GM23338 (cell line): Measurements from ENCODE around the gene RNU6-7. TPM values are rescaled to one million over a fixed set of nuclear protein-coding genes. Genes with fewer than 3 reads are reported as not detected.

Source experiments
- ATAC-seq: fragments of 200-7000 bp; cut with Tn5 transposase; 3 replicates; pipeline ENCODE4 v1.9.1; 2020
- DNase-seq: peaks from one replicate; pipeline ENCODE4 v3.0.0-alpha.2; 2015; ENCODE audit warnings: low spot score
- H2AFZ ChIP-seq: fragments of 200-600 bp; sonication (generic); 2 replicates; pipeline ENCODE4 v1.8.0; 2016; ENCODE audit warnings: antibody characterized with exemption, mild to moderate bottlenecking, moderate library complexity
- H3F3A ChIP-seq: fragments of 200-600 bp; sonication (generic); replicated peaks from 2 replicates; pipeline ENCODE4 v1.8.0; 2017; ENCODE audit warnings: antibody characterized with exemption, mixed run types, low read depth
- H3K27ac ChIP-seq: fragments of 200-600 bp; sonication (generic); 2 replicates; pipeline ENCODE4 v1.6.1; 2016; ENCODE audit warnings: low read depth
- H3K27me3 ChIP-seq: fragments of 200-600 bp; sonication (generic); 2 replicates; pipeline ENCODE4 v1.8.0; 2016; ENCODE audit warnings: mild to moderate bottlenecking, mixed run types, moderate library complexity; ENCODE audit not compliant: insufficient read depth
- H3K36me3 ChIP-seq: fragments of 200-600 bp; sonication (generic); 2 replicates; pipeline ENCODE4 v1.8.0; 2016; ENCODE audit warnings: mild to moderate bottlenecking; ENCODE audit not compliant: insufficient read depth
- H3K4me1 ChIP-seq: fragments of 200-600 bp; sonication (generic); 2 replicates; pipeline ENCODE4 v1.8.0; 2016; ENCODE audit warnings: mild to moderate bottlenecking, moderate library complexity; ENCODE audit not compliant: insufficient read depth
- H3K4me2 ChIP-seq: fragments of 200-600 bp; sonication (generic); 2 replicates; pipeline ENCODE4 v1.7.1; 2017; ENCODE audit warnings: mixed run types
- H3K4me3 ChIP-seq: fragments of 200-600 bp; sonication (generic); 2 replicates; pipeline ENCODE4 v1.6.1; 2016; ENCODE audit warnings: mixed run types
- H3K79me2 ChIP-seq: fragments of 200-600 bp; sonication (generic); replicated peaks from 2 replicates; pipeline ENCODE4 v1.8.0; 2017; ENCODE audit warnings: mild to moderate bottlenecking; ENCODE audit not compliant: insufficient read depth
- H3K9me2 ChIP-seq: fragments of 200-600 bp; sonication (generic); 2 replicates; pipeline ENCODE4 v1.8.0; 2017; ENCODE audit not compliant: insufficient read depth
- H4K20me1 ChIP-seq: fragments of 200-600 bp; sonication (generic); replicated peaks from 2 replicates; pipeline ENCODE4 v1.8.0; 2017; ENCODE audit warnings: mild to moderate bottlenecking; ENCODE audit not compliant: insufficient read depth
- H3K27ac Mint-ChIP-seq: 2 replicates; pipeline ENCODE4 v1.8.0; 2020; ENCODE audit warnings: inconsistent platforms, mild to moderate bottlenecking, moderate library complexity, mixed read lengths
- H3K27me3 Mint-ChIP-seq: 3 replicates; pipeline ENCODE4 v1.8.0; 2022; ENCODE audit warnings: low read depth, mild to moderate bottlenecking, moderate library complexity, mixed read lengths, inconsistent platforms; ENCODE audit not compliant: insufficient read depth, poor library complexity
- H3K36me3 Mint-ChIP-seq: 3 replicates; pipeline ENCODE4 v1.8.0; 2021; ENCODE audit warnings: low read depth, mild to moderate bottlenecking, inconsistent platforms, moderate library complexity, mixed read lengths
- H3K4me1 Mint-ChIP-seq: 3 replicates; pipeline ENCODE4 v1.8.0; 2020; ENCODE audit warnings: mild to moderate bottlenecking, inconsistent platforms, mixed read lengths
- H3K4me3 Mint-ChIP-seq: 3 replicates; pipeline ENCODE4 v1.8.0; 2021; ENCODE audit warnings: moderate library complexity, mild to moderate bottlenecking, inconsistent platforms, mixed read lengths
- H3K9me3 Mint-ChIP-seq: 3 replicates; pipeline ENCODE4 v1.8.0; 2020; ENCODE audit warnings: moderate library complexity, mild to moderate bottlenecking, inconsistent platforms, mixed read lengths
- CREB1 ChIP-seq: fragments of 250-450 bp; sonication (Bioruptor Pico); IDR thresholded peaks from 2 replicates; pipeline ENCODE4 v1.5.0; 2020; ENCODE audit warnings: low read depth, mild to moderate bottlenecking, moderate library complexity
- EZH2 ChIP-seq: fragments of 200-600 bp; sonication (generic); IDR thresholded peaks from one replicate; pipeline ENCODE4 v1.8.0; 2017; ENCODE audit warnings: antibody characterized with exemption, mild to moderate bottlenecking, low read depth; ENCODE audit not compliant: unreplicated experiment
- EZH2phosphoT487 ChIP-seq: fragments of 200-600 bp; sonication (generic); IDR thresholded peaks from one replicate; pipeline ENCODE4 v1.8.1; 2018; ENCODE audit warnings: antibody characterized with exemption; ENCODE audit not compliant: unreplicated experiment
- JUNB ChIP-seq: IDR thresholded peaks from one replicate; pipeline ENCODE4 v1.6.1; 2016; ENCODE audit warnings: antibody characterized with exemption; ENCODE audit not compliant: unreplicated experiment
- NANOG ChIP-seq: IDR thresholded peaks from 2 replicates; pipeline ENCODE4 v1.6.1; 2016; ENCODE audit warnings: antibody characterized with exemption, borderline replicate concordance
- POLR2AphosphoS5 ChIP-seq: IDR thresholded peaks from 2 replicates; pipeline ENCODE4 v1.6.1; 2016; ENCODE audit warnings: antibody characterized with exemption, low read depth
- REST ChIP-seq: IDR thresholded peaks from one replicate; pipeline ENCODE4 v1.6.1; 2018; ENCODE audit warnings: antibody characterized with exemption; ENCODE audit not compliant: unreplicated experiment
- STAT1 ChIP-seq: IDR thresholded peaks from one replicate; pipeline ENCODE4 v1.6.1; 2016; ENCODE audit warnings: antibody characterized with exemption; ENCODE audit not compliant: unreplicated experiment
- ZNF114 ChIP-seq: fragments of 250-450 bp; sonication (Bioruptor Pico); IDR thresholded peaks from 2 replicates; pipeline ENCODE4 v1.5.0; 2020; ENCODE audit warnings: mild to moderate bottlenecking, moderate library complexity
- ZNF331 ChIP-seq: fragments of 250-450 bp; sonication (Bioruptor Pico); IDR thresholded peaks from 2 replicates; pipeline ENCODE4 v1.5.0; 2020; ENCODE audit warnings: low read depth, mild to moderate bottlenecking, moderate library complexity
- polyA plus RNA-seq: library from polyadenylated mRNA; unstranded; fragments of >200 nt; fragmentation: Nextera tagmentation; extraction: Ambion mirVana; gene quantifications from 2 replicates; pipeline ENCODE4 v1.2.1, GENCODE V29; 2016
- total RNA-seq: library from RNA; depleted of rRNA; stranded (reverse); fragments of >200 nt; shearing (Covaris generic); gene quantifications from 2 replicates; pipeline ENCODE4 v1.2.3, GENCODE V29; 2014
- TF ChIP-seq, protein P1 (sequence below), 2 experiments: fragments of 200-600 bp in 1 of 2; sonication (generic) in 1 of 2; conservative IDR thresholded peaks; 2 replicates each; pipeline versions ENCODE4 v1.5.1 to v1.6.1; 2016 to 2017; ENCODE audit warnings: antibody characterized with exemption in 2 of 2, low read depth in 2 of 2, mild to moderate bottlenecking in 2 of 2, moderate library complexity in 1 of 2
- TF ChIP-seq, protein P2 (sequence below): IDR thresholded peaks from 2 replicates; pipeline ENCODE4 v1.6.1; 2016; ENCODE audit warnings: antibody characterized with exemption
- TF ChIP-seq, protein P3 (sequence below): fragments of 250-450 bp; sonication (Bioruptor Pico); IDR thresholded peaks from 2 replicates; pipeline ENCODE4 v1.5.0; 2020; ENCODE audit warnings: mild to moderate bottlenecking, moderate library complexity

Gene RNU6-7
- total and polyA plus RNA-seq, 2 experiments from 2014 or later, result 39.1 TPM; not detected in 1

DNA sequence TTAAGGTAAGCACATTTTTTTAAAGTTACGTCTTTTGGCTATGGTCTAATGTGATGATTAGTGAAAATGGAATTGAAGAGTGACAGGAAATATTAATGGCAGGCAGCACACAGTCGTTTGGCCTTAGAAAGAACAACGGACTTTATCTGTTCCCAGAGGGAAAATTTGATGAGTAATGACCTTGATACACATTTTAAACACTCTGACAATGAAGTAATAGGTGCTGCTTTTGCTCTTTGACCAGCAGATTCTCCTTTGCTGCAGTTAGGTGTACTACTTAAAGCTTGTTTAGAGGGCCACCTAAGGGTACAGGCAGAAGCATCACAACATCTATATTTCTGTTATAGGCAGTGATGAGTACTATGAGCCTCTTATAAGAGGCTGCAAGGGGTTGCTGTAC, 28.3 kb downstream of the RNU6-7 start:
- ATAC-seq, result no peak
- H3K36me3 Mint-ChIP-seq, result no peaks in the 10 kb centered on the region
- no peak for DNase-seq
- H3K9me2 ChIP-seq, result no peaks in the 10 kb centered on the region
- no peak overlapping the region for H3K4me3 Mint-ChIP-seq
- H3K4me2 ChIP-seq, result no peak overlapping the region
- H3K4me1 ChIP-seq, result no peaks in the 10 kb centered on the region
- no peaks in the 10 kb centered on the region for H3F3A ChIP-seq
- H3K4me3 ChIP-seq, result no peak overlapping the region
- H3K4me1 Mint-ChIP-seq, result no peaks in the 10 kb centered on the region; the same call in 2 of the 3 replicates
- no peaks in the 10 kb centered on the region for H4K20me1 ChIP-seq
- H3K36me3 ChIP-seq, result no peaks in the 10 kb centered on the region
- no peak overlapping the region for H2AFZ ChIP-seq
- TF ChIP-seq EZH2, result no peak
- TF ChIP-seq, protein P1, sequence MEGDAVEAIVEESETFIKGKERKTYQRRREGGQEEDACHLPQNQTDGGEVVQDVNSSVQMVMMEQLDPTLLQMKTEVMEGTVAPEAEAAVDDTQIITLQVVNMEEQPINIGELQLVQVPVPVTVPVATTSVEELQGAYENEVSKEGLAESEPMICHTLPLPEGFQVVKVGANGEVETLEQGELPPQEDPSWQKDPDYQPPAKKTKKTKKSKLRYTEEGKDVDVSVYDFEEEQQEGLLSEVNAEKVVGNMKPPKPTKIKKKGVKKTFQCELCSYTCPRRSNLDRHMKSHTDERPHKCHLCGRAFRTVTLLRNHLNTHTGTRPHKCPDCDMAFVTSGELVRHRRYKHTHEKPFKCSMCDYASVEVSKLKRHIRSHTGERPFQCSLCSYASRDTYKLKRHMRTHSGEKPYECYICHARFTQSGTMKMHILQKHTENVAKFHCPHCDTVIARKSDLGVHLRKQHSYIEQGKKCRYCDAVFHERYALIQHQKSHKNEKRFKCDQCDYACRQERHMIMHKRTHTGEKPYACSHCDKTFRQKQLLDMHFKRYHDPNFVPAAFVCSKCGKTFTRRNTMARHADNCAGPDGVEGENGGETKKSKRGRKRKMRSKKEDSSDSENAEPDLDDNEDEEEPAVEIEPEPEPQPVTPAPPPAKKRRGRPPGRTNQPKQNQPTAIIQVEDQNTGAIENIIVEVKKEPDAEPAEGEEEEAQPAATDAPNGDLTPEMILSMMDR (conservative IDR thresholded peaks at IDR 0.05; ENCODE audit: low read depth in 2 of 2), result no peak; a peak in 1 of 4 replicates
- TF ChIP-seq, protein P2, sequence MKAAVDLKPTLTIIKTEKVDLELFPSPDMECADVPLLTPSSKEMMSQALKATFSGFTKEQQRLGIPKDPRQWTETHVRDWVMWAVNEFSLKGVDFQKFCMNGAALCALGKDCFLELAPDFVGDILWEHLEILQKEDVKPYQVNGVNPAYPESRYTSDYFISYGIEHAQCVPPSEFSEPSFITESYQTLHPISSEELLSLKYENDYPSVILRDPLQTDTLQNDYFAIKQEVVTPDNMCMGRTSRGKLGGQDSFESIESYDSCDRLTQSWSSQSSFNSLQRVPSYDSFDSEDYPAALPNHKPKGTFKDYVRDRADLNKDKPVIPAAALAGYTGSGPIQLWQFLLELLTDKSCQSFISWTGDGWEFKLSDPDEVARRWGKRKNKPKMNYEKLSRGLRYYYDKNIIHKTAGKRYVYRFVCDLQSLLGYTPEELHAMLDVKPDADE, result no peak
- no peak for TF ChIP-seq ZNF331 (CRISPR knock-in tag)
- TF ChIP-seq CREB1 (CRISPR knock-in tag), result no peak
- TF ChIP-seq STAT1, result no peak
- no peak for TF ChIP-seq POLR2AphosphoS5
- TF ChIP-seq NANOG, result no peak
- TF ChIP-seq EZH2phosphoT487, result no peak
- no peak for TF ChIP-seq JUNB
- TF ChIP-seq ZNF114 (CRISPR knock-in tag), result no peak
- TF ChIP-seq, protein P3, sequence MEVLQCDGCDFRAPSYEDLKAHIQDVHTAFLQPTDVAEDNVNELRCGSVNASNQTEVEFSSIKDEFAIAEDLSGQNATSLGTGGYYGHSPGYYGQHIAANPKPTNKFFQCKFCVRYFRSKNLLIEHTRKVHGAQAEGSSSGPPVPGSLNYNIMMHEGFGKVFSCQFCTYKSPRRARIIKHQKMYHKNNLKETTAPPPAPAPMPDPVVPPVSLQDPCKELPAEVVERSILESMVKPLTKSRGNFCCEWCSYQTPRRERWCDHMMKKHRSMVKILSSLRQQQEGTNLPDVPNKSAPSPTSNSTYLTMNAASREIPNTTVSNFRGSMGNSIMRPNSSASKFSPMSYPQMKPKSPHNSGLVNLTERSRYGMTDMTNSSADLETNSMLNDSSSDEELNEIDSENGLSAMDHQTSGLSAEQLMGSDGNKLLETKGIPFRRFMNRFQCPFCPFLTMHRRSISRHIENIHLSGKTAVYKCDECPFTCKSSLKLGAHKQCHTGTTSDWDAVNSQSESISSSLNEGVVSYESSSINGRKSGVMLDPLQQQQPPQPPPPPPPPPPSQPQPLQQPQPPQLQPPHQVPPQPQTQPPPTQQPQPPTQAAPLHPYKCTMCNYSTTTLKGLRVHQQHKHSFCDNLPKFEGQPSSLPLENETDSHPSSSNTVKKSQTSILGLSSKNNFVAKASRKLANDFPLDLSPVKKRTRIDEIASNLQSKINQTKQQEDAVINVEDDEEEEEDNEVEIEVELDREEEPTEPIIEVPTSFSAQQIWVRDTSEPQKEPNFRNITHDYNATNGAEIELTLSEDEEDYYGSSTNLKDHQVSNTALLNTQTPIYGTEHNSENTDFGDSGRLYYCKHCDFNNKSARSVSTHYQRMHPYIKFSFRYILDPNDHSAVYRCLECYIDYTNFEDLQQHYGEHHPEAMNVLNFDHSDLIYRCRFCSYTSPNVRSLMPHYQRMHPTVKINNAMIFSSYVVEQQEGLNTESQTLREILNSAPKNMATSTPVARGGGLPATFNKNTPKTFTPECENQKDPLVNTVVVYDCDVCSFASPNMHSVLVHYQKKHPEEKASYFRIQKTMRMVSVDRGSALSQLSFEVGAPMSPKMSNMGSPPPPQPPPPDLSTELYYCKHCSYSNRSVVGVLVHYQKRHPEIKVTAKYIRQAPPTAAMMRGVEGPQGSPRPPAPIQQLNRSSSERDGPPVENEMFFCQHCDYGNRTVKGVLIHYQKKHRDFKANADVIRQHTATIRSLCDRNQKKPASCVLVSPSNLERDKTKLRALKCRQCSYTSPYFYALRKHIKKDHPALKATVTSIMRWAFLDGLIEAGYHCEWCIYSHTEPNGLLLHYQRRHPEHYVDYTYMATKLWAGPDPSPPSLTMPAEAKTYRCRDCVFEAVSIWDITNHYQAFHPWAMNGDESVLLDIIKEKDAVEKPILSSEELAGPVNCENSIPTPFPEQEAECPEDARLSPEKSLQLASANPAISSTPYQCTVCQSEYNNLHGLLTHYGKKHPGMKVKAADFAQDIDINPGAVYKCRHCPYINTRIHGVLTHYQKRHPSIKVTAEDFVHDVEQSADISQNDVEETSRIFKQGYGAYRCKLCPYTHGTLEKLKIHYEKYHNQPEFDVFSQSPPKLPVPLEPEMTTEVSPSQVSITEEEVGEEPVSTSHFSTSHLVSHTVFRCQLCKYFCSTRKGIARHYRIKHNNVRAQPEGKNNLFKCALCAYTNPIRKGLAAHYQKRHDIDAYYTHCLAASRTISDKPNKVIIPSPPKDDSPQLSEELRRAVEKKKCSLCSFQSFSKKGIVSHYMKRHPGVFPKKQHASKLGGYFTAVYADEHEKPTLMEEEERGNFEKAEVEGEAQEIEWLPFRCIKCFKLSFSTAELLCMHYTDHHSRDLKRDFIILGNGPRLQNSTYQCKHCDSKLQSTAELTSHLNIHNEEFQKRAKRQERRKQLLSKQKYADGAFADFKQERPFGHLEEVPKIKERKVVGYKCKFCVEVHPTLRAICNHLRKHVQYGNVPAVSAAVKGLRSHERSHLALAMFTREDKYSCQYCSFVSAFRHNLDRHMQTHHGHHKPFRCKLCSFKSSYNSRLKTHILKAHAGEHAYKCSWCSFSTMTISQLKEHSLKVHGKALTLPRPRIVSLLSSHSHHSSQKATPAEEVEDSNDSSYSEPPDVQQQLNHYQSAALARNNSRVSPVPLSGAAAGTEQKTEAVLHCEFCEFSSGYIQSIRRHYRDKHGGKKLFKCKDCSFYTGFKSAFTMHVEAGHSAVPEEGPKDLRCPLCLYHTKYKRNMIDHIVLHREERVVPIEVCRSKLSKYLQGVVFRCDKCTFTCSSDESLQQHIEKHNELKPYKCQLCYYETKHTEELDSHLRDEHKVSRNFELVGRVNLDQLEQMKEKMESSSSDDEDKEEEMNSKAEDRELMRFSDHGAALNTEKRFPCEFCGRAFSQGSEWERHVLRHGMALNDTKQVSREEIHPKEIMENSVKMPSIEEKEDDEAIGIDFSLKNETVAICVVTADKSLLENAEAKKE (CRISPR knock-in tag), result no peak
- TF ChIP-seq REST, result no peak
- no peak overlapping the region for H3K27ac ChIP-seq
- H3K79me2 ChIP-seq, result no peaks in the 10 kb centered on the region
- no peaks in the 10 kb centered on the region; the same call in 2 of the 3 replicates for H3K9me3 Mint-ChIP-seq
- peaks cover under 1% of the 10 kb centered on the region for H3K27me3 Mint-ChIP-seq
- no peak overlapping the region for H3K27ac Mint-ChIP-seq
- no peaks in the 10 kb centered on the region for H3K27me3 ChIP-seq
